Measurements from ENCODE around the gene DDAH2. TPM values are rescaled to one million over a fixed set of nuclear protein-coding genes. Genes with fewer than 3 reads are reported as not detected.

The DDAH2 gene
- total RNA-seq, 3 donors from 2014 or later (not counting 1 experiment from before 2014, with no cell fraction given) = 22.3 to 36.1 (median 24.6) TPM

GRCh38 chr6:31729515-31729978, 448 bp upstream of the DDAH2 start:
- Histone ChIP-seq H3K4me1 (ENCODE audit: control insufficient read depth, insufficient read depth, low read length) (peaks cover 65% of the 10 kb centered on the region), H3K9me3 (ENCODE audit: control insufficient read depth, insufficient read depth, low read length) (no peaks in the 10 kb centered on the region), H3K4me3 (ENCODE audit: low read length) (peak overlapping the region; percentile 75), H3K27me3 (ENCODE audit: control insufficient read depth, insufficient read depth, low read length) (no peaks in the 10 kb centered on the region), H3K27ac (ENCODE audit: low read length) (peak overlapping the region; percentile 64), H3K36me3 (ENCODE audit: control insufficient read depth, insufficient read depth, low read length) (peaks cover 49% of the 10 kb centered on the region)
- DNase-seq (peak; percentile 81 to 90), ATAC-seq (peak; percentile 69 to 83 (median 74))
- Mint-ChIP-seq H3K36me3 (peaks cover 16% of the 10 kb centered on the region), H3K4me3 (peak overlapping the region; percentile 97), H3K9me3 (no peaks in the 10 kb centered on the region), H3K27me3 (ENCODE audit: low read depth in 2 of 2) (no peaks in the 10 kb centered on the region), H3K4me1 (peaks cover 52 to 72% of the 10 kb centered on the region in 2 donors), H3K27ac (peak overlapping the region; percentile 90 to 91)
- WGBS (ENCODE audit: insufficient coverage) = under 1% methylated on average over 28 of the region's 29 CpGs
- intact Hi-C loops (cut with micrococcal nuclease) = loop anchor here (1.0 kb wide), 1 partner anchor 40 kb away; no protein-coding TSS in a partner anchor
- TF ChIP-seq, protein P1, sequence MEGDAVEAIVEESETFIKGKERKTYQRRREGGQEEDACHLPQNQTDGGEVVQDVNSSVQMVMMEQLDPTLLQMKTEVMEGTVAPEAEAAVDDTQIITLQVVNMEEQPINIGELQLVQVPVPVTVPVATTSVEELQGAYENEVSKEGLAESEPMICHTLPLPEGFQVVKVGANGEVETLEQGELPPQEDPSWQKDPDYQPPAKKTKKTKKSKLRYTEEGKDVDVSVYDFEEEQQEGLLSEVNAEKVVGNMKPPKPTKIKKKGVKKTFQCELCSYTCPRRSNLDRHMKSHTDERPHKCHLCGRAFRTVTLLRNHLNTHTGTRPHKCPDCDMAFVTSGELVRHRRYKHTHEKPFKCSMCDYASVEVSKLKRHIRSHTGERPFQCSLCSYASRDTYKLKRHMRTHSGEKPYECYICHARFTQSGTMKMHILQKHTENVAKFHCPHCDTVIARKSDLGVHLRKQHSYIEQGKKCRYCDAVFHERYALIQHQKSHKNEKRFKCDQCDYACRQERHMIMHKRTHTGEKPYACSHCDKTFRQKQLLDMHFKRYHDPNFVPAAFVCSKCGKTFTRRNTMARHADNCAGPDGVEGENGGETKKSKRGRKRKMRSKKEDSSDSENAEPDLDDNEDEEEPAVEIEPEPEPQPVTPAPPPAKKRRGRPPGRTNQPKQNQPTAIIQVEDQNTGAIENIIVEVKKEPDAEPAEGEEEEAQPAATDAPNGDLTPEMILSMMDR (IDR thresholded peaks at IDR 0.05) = peak; percentile 93

DNA sequence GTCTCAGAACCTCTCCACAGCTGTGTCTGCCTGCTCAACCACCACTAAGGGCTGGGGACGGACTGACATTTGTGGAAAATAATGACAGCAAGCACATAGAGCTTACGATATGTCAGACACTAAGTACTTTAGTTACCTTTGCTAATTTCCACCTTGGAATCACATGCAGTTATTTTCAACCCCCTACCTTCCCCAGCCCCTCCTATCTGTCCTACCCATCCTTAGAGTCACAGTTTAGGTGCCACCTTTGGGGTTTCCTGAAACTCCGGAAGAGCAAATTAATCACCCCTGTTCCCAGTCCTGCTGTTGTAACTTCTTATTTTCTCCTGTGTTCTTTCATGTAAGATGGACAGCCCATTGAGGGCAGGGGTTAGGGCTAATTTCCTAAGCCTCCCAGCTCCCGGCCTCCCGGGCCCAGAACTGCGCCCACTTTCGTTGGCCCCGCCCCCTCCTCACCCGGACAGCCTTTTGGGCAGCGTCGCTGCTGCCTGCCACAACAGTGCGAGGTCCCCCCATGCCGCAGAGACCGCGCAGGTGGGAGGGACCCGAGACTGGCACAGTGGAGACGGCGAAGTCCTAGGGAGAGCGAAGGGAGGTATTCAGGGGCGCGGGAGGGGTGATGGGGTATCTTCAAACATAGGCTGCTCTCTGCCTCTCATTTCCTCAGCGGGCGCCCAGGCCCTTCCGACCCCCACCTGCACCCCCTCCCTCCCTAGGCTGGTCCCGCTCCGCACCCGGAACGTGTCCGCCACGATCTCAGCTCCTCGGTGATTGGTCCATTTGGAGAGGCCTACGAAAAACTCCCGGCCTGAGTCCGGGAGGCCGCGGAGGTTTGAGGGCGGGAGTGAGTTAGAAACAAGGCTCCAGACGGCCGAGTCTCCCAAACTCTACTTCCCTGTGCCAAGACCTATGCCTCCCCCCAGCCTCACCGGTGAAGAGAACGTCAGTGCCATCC, 1.1 kb downstream of the DDAH2 start:
- TF ChIP-seq, protein P1 (IDR thresholded peaks at IDR 0.05) = no peak
- H3K4me3 ChIP-seq (ENCODE audit: low read length) = no peak overlapping the region
- peaks cover 36% of the 10 kb centered on the region for H3K36me3 ChIP-seq (ENCODE audit: control insufficient read depth, insufficient read depth, low read length)
- no peaks in the 10 kb centered on the region for H3K27me3 Mint-ChIP-seq (ENCODE audit: low read depth in 2 of 2)
- intact Hi-C loops (cut with micrococcal nuclease) = no loop called here
- H3K27me3 ChIP-seq (ENCODE audit: control insufficient read depth, insufficient read depth, low read length) = no peaks in the 10 kb centered on the region
- peaks cover 56 to 70% of the 10 kb centered on the region in 2 donors for H3K4me1 Mint-ChIP-seq
- DNase-seq = peak in 1 of 2 donors; percentile 42
- peak in 1 of 3 donors; percentile 18 for ATAC-seq
- H3K27ac ChIP-seq (ENCODE audit: low read length) = peak overlapping the region; percentile 63
- H3K27ac Mint-ChIP-seq = peak overlapping the region; percentile 90 to 91
- peak overlapping the region; percentile 97 for H3K4me3 Mint-ChIP-seq
- H3K4me1 ChIP-seq (ENCODE audit: control insufficient read depth, insufficient read depth, low read length) = peaks cover 62% of the 10 kb centered on the region
- peaks cover 16% of the 10 kb centered on the region for H3K36me3 Mint-ChIP-seq
- 86% methylated on average over 41 of the region's 41 CpGs for WGBS (ENCODE audit: insufficient coverage)
- no peaks in the 10 kb centered on the region for H3K9me3 ChIP-seq (ENCODE audit: control insufficient read depth, insufficient read depth, low read length)
- H3K9me3 Mint-ChIP-seq = no peaks in the 10 kb centered on the region

GRCh38 chr6:31727034-31727716, 1.9 kb downstream of the DDAH2 start:
- peaks cover 63% of the 10 kb centered on the region for H3K4me1 ChIP-seq (ENCODE audit: control insufficient read depth, insufficient read depth, low read length)
- Mint-ChIP-seq H3K27ac (peak overlapping the region; percentile 83 to 91), H3K36me3 (peaks cover 16% of the 10 kb centered on the region), H3K4me3 (peak overlapping the region; percentile 79), H3K27me3 (ENCODE audit: low read depth in 2 of 2) (no peaks in the 10 kb centered on the region), H3K4me1 (peaks cover 55 to 71% of the 10 kb centered on the region in 2 donors), H3K9me3 (no peaks in the 10 kb centered on the region)
- no peaks in the 10 kb centered on the region for H3K27me3 ChIP-seq (ENCODE audit: control insufficient read depth, insufficient read depth, low read length)
- no peaks in the 10 kb centered on the region for H3K9me3 ChIP-seq (ENCODE audit: control insufficient read depth, insufficient read depth, low read length)
- TF ChIP-seq, protein P1 (IDR thresholded peaks at IDR 0.05) = no peak
- ATAC-seq (peak; percentile 15 to 62 (median 20)), DNase-seq (no peak)
- intact Hi-C loops (cut with micrococcal nuclease) = no loop called here
- 47% methylated on average over 7 of the region's 7 CpGs for WGBS (ENCODE audit: insufficient coverage)
- H3K4me3 ChIP-seq (ENCODE audit: low read length) = no peak overlapping the region
- peaks cover 29% of the 10 kb centered on the region for H3K36me3 ChIP-seq (ENCODE audit: control insufficient read depth, insufficient read depth, low read length)
- peak overlapping the region; percentile 63 for H3K27ac ChIP-seq (ENCODE audit: low read length)

All from natural killer cell (primary cell).